GM19452 (cell line): ENCODE results near the gene PALM3.
A peak's percentile ranks its signal among the peaks of the same experiment; 100 is the strongest.
"Not testable (repeated sequence)": the region's sequence is repeated elsewhere in the genome, so short reads cannot be mapped to it uniquely, and the experiment has no call there.

Source experiments
- ATAC-seq: cut with Tn5 transposase; IDR thresholded peaks from one replicate; pipeline ENCODE4 v1.9.1; 2021; ENCODE audit not compliant: unreplicated experiment

PALM3 gene

DNA sequence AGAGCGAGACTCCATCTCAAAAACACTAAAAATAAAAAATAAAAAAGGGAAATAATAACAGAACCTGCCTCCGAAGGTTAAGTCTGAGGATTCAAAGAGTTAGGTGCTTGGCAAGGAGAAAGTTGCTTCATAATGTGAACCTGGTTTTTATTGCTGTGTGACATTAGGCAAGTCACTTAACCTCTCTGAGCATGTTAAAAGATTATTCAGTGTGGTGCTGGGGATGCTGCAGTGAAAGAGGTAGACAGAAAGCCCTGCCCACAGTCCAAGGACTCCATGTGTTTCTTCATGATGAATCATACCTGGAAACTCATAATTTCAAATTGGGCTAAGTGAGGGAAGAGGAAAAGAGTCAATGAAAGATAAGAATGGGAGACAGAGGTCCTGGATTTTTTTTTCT is 27.9 kb downstream of the PALM3 start:
- no peak for ATAC-seq

DNA sequence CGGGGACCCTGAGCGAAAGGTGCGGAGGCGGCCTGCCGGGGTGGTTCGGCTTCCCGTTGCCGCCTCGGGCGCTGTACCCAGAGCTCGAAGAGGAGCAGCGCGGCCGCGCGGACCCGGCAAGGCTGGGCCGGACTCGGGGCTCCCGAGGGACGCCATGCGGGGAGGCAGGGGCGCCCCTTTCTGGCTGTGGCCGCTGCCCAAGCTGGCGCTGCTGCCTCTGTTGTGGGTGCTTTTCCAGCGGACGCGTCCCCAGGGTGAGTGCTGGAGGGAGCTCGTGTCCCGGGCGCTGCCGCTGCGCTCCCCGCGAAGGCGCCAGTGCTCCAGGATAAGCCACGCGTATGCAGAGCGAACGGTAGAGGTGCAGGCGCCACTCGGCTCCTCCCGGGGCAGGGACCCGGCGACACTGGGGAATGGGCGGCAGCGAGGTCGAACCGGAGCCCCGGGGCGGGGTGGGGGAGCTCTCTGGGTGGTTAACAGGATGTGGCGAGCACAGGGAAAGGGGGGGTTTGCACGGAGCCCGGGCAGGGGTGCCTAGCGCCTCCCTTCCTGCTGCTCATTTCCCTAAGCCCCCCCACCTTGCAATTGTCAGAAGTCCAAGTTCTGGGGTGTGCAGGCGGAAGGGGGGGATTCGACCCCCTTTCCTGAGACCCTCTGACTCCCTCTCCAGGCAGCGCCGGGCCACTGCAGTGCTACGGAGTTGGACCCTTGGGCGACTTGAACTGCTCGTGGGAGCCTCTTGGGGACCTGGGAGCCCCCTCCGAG is 30.0 kb downstream of the PALM3 start, which contains the start of gene IL27RA:
TSS of gene IL27RA (plus strand) at position 44 of the 762 bp plus-strand sequence. CDS start at position 155, 111 bp downstream.
- peak; percentile 55 for ATAC-seq

DNA sequence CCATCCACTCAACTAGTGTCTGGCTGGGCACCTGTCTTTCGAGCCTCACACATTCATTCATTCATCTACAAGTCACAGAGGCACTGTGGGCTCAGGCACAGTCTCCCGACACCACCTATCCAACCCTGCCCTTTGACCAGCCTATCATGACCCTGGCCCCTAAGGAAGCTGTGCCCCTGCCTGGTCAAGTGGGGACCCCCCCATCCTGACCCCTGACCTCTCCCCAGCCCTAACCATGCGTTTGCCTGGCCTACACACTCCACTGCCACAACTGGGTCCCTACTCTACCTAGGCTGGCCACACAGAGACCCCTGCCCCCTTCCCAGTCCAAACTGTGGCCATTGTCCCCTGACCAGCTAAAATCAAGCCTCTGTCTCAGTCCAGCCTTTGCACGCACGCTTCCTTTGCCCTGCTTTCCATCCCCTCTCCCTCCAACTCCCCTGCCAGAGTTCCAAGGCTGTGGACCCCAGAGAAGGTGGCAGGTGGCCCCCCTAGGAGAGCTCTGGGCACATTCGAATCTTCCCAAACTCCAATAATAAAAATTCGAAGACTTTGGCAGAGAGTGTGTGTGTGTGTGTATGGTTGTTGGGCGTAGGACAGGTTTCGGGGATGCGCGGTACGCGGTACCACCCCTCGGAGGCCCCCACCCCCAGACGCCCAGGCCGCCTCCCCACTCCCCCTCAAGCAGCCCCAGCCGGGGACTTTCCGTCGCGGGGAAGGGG is 30.7 kb downstream of the PALM3 start:
- ATAC-seq = no peak

DNA sequence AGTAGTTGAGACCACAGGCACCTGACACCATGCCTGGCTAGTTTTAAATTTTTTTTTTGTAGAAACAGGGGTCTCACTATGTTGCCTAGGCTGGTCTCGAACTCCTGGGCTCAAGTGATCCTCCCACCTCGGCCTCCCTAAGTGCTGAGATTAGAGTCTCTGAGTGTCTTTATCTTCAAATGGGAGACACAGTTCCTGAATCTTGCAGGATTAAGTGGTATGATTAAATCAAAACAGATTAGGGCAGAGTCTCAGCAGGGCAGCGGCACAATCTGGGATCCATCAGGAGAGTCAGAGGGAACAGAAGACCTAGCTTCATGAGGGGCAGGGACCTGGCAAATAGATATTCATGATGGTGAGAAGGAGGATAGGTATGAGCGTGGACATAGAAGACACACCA is 33.0 kb downstream of the PALM3 start:
- ATAC-seq = no peak

DNA sequence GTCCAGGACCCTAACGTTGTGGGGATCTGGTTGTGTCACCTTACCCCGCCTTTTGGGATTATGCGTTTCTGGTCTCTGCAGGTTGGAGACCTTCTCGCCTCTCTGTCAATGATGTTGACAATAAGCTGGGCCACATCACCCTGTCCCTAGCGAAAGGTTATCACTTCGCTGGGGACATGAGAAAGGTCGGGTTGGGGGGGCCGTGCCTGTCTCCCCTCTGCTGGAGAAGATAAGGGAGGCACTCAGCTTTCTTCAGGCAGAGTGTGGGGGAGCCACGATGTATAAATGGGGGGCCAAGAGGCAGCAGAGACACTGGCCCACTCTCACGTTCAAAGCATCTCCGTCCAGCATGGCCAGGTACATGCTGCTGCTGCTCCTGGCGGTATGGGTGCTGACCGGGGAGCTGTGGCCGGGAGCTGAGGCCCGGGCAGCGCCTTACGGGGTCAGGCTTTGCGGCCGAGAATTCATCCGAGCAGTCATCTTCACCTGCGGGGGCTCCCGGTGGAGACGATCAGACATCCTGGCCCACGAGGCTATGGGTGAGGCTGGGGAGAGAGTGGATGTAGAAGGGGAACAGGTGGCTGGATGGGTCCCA is 33.9 kb downstream of the PALM3 start, which contains the start of gene RLN3:
TSS of gene RLN3 (plus strand) at position 293 of the 595 bp plus-strand sequence. CDS start at position 350, 57 bp downstream.
- no peak for ATAC-seq

DNA sequence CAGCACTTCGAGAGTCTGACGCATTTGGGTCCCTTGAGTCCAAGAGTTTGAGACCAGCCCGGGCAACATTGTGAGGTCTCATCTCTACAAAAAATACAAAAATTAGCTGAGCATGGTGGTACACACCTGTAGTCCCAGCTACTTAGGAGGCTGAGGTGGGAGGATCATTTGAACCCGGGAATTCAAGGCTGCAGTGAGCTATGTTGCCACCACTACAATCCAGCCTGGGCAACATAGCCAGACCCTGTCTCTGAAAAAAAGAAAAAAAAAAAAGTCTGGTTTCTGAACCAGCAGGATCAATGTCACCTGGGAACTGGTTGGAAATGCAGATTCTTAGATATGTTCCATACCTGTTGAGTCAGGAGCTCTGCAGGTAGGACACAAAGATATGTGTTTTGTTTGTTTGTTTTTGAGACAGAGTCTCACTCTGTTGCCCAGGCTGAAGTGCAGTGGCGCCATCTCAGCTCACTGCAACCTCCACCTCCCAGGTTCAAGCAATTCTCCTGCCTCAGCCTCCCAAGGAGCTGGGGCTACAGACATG is 35.2 kb downstream of the PALM3 start:
- ATAC-seq = not testable (repeated sequence)

DNA sequence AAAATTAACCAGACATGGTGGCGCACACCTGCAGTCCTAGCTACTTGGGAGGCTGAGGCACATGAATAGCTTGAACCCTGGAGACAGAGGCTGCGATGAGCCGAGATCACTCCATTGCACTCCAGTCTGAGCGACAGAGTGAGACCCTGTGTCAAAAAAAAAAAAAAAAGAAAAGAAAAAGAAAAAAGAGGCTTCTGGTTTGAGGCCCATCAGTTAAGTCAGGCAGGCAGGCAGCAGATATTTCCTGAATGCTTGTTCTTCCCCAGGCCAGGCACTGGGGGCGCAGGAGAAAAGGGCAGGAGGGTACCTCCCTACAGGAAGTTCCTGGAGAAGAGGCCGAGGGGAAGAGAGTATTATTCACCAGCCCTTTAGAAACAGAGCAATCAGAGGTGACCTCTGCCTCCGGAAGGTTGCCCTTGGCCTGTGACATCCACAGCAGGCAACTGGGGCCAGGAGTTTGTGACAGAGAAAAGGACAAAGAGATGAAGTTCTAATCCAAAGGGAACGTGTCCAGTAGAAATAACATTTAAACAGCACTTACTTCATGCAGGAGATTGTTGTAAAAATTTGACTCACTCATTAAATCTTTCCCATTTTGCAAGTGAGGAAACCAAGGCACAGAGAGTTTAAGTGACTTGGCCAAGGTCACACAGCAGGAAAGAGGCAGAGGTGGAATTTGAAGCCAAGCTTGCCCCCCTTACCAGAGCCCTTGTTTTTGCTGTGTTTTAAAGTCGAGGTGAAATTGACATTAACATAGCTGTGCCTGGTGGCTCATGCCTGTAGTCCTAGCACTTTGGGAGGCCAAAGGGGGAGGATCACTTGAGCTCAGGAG is 38.3 kb downstream of the PALM3 start:
- ATAC-seq = no peak

DNA sequence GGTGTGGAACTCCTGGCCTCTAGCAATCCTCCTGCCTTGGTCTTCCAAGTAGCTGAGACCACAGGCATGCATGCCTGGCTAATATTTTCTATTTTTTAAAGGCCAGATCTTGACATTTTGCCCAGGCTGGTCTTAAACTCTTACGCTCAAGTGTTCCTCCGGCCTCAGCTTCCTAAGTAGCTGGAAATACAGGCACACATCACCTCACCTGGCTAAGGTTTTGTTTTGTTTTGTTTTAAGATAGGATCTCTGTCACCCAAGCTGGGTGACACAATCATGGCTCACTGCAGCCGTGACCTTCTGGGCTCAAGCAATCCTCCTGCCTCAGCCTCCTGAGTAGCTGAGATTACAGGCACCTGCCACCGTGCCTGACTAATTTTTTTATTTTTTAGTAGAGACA is 39.4 kb downstream of the PALM3 start:
- ATAC-seq = no peak

DNA sequence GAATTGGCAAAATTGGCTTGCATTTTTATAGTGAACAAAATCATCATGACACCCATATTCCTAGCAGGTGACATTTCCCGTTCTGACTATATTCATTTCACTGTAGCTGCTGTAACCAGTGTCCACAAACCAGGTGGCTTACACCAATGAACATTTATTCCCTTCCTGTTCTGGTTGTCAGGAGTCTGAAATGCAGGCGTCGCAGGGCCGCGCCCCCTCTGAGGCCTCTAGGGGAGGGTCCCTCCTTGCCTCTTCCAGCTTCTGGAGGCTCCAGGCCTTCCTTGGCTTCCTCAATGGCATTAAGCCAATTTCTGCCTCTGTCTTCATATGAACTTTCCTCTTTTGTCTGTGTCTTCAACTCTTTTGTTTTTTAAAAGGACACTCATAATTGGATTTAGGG is 40.4 kb downstream of the PALM3 start:
- no peak for ATAC-seq

DNA sequence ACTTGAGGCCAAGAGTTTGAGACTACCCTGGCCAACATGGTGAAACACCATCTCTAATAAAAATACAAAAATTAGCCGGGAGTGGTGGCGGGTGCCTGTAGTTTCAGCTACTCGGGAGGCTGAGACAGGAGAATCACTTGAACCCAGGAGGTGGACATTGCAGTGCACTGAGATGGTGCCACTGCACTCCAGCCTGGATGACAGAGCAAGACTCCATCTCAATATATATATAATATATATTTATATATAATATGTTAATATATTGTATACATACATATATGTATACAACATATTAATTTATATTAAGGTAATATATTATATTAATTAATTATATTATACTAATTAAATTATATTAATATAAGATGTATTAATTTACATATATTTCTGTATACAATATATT is 42.1 kb downstream of the PALM3 start:
- not testable (repeated sequence) for ATAC-seq

DNA sequence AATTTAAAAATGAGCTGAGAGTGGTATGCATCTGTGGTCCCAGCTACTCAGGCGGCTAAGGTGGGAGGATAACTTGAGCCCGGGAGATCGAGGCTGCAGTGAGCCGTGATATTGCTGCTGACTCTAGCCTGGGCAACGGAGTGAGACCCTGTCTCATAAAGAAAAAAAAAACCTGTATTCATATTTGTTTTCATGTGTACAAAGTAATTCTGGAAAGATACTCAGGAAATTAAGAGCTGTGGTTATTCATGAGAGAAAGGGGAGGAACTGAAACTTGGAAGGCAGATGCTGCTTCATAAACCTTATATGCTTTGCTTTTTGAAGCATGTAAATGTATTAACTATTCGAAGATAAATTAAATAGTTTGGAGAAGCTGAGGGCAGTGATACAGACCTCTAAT is 42.8 kb downstream of the PALM3 start:
- no peak for ATAC-seq

DNA sequence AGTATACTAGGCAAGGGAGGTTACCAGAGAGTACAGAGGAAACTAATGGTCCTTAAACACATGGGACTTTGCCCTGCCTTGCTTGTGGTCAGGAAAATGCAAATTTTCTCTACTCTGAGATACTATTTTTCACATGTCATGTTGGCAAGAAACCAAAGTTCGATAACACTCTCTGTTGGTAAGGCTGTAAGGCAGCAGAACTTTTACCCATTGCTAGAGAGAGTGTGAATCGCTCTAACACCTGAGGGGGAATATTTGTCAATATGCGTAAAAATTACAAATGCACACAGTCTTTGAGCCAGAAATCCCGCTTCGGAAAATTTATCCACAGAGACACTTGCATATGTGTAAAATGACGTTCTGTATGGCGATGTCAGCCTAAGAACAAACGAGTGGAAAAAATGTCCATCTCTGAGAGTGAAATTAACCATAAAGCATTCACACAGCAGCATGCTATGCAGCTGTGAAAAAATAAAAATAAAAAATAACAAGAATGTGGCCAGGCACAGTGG is 46.3 kb downstream of the PALM3 start:
- peak; percentile 78 for ATAC-seq

DNA sequence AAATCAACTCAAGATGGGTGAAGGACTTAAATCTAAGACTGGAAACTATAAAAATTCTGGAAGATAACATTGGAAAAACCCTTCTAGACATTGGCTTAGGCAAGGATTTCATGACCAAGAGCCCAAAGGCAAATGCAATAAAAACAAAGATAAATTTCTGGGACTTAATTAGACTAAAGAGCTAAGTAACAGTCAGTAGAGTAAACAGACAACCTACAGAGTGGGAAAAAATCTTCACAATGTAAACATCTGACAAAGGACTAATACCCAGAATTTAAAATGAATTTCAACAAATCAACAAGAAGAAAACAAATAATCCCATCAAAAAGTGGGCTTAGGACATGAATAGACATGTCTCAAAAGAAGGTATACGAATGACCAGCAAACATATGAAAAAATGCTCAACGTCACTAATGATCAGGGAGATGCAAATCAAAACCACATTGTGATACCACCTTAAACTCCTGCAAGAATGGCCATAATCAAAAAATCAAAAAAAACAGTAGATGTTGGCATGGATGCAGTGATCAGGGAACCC is 49.4 kb downstream of the PALM3 start:
- ATAC-seq = no peak

DNA sequence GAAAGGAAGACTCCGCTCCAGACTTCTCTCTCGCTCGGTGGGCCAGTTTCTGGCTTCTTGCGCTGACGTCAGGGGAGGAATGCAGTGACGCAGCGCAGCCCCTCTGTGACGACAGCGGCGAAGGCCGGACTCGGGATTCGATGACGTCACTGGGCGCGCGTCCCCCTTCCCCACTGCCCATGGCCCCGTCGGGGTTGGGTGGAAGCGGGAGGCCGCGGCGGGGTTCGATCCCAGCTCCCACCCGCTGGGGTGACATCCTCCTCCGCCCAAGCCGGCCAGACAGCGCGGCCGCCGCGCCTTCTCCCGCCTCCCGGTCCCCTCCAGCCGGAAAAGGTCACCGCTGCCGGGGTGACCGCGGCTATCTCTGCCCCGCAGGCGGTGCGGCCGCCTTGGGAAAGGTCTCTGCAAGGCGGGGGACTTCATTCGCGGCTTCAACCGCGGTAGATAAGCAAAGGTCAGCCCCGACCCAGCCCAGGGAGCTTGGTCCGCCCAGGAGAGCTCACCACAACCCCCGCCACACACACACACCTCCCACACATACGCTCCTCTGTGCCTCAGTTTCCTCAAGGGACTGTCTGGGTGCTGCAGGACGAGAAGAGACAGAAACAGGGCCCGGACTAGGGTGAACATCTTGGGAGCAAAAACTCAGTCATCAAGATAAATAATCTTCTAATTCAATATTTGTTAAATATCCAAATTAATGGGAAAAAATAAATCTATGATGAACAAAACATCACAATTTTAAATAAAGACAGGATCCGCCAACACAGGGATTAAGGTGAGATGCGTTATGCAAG is 54.9 kb downstream of the PALM3 start:
- ATAC-seq = peak; percentile 33

DNA sequence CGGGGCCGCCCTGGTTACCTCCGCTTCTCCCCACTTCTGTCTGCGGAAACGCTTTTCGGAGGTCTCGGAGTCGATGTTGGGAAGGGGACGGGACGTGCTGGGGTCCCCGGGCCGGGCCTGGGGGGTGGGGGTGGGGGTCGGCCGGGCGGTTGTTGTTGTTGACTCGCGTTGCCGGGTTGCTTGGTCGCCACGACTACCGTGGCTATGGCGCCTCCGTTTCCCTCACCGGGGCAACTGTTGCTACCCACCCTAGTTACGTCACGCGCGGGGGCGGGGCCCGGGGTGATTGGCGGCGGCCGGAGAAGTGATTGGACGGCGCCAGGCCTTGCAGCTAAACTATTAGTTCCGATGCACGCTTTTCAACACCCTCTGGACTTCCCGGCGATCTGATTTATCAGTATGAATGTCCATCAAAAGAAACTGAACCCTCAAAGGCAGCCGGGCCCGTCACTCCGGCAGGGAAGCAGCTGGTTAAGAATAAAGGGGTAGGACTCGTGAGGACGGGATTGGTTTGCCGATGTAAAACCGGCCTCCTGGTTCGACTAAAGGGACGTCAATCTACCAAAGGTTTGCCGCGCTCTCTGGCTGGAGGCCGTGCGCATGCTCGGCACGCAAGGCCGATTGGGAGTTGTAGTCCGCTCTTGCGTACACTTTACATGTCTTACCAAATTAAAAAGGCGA is 55.7 kb downstream of the PALM3 start, which contains the start of gene RFX1:
TSS of gene RFX1 (minus strand) at position 236 of the 681 bp plus-strand sequence. CDS start 12,477 bp downstream, outside the sequence.
- ATAC-seq = peak; percentile 79

DNA sequence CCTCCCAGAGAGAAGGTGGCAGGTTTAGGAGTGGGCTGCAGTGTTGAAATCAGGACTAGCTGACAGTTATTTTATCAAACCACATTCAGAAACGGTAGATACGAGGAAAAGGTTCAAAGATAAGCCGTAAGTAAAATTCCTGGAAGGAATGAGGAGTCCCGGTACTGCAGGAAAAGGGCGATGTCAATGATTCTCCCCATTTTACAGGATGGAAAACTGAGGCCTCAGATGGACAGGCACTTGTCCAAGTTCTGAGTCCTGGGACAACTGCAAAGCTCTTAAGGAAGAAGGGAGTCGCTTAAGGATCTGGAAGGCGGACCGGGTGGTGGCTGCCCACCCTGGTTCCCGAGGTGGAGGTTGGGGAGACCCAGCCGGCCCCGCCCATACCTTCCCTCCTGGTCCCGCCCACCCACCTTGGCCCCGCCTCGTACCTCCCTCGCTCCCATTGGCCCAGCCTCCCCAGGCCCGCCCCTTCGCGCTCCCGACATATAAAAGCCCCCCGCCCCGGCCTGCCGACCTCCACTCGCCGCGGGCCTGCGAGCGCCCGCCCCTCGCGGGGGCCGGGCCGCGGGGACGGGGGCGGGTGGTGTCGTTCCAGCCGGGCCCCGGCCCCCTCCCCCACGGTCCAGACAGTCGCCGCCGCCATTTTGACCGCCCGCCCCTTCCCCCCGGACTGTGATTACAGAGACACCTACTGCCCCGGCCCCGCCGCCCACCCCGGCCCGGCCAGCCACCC is 56.4 kb downstream of the PALM3 start:
- ATAC-seq = peak; percentile 26

DNA sequence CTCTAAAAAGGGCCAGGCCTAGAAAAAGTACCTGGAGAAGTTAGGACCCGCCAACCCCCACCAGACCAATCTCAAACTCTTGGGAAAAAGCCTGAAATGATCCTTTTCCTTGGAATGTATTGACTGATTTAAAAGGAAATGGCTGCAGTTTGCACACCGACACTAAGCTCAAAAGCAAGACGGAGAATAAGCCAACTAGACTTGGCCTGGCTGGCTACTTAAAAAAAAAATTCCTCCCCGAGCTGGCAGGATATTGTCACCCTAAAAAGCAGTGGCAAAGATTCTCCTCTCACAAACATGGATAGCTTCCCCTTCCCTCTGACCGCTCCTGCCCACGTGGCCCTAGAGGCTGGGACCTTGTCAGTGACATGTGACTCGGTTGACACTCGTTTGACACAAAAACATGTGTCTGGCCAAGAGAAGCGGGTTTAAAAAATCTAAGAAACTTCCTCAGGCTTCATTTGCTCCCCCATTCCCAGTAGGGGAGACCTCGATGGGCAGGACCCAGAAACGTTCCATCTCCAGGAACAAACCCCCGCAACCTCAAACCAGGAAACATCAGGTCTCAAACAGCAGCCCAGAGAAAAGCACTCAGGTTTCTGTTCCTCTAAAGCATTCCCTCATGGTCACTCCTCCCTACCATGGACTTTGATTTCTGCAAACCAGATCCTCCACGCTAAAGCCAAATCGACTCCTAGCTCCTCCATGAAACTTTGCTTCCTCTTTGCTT is 57.1 kb downstream of the PALM3 start:
- ATAC-seq = no peak
